Fibroblast of skin of abdomen (primary cell): ENCODE results near the gene GADD45A.

Experiments
- DNase-seq: peaks from one replicate; pipeline ENCODE4 v3.0.0-alpha.2; 2013

Gene GADD45A

DNA sequence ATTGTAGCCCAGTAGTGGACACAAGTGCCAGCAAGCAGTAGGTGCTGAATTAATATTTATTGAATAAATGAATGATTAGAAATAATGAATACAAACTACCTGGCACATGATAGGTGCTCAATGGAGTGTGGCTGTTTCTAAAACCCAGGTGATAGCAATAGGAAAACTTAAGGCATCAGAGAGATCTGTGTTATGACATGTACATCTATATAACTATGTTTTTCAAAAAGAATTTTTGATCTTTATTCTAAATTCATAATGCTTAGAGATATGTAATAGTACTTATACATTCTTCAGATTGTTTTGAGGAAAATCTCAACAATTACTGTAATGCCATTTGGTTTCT is 5.0 kb downstream of the GADD45A start:
- no peak for DNase-seq

DNA sequence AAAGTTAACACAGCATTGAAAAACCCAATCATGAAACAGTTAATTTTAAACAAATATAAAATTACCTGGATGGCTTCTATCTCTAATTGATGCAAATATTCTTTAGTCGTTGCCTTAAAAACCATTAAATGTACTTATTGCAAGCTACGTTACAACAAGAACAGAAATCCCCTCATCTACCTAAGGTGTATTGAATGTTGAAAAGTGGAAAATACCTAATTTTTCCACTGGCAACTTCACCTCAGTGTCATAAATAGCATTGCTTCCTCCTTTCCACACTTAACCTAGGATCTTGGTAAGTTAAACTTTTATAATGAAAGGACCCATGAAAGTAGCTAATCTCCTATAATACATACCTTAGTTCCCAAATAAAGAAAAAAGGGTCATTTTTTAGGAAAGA is 5.4 kb downstream of the GADD45A start:
- DNase-seq = no peak

DNA sequence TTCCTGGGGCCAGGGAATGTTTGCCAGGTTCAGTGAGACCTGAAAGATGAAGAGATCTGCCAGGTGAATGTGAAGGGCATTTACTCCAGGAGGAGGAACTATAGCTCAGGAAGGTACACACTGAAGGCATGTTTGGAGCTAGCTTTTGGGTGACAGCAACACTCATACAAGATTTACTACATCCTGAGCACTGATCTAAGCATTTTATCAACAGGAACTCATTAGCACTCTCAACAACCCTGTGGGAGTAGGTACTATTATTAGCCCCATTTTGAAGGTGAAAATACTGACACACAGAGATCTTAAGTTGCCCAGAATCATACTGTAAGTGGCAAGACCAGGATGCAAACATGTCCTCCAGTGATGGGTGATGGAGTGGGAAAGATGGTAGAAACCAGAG is 6.7 kb downstream of the GADD45A start:
- no peak for DNase-seq

DNA sequence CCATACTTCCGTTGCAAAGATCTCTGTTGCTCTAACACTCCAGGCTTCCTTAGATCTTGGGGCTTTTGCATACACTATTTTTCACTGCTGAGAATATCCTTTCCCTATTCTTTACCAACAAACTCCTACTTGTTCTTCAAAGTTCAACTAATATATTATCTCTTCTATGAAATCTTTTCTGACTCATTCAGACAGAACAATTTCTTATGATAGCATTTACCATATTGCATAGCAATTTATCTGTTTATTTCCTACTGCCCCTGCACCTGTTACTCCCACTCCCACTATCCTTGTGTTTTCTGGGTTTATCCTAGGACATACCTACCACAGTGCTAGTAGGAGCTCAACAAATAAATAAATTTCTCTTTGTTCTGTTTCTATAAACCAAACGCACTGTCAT is 11.0 kb downstream of the GADD45A start:
- no peak for DNase-seq

DNA sequence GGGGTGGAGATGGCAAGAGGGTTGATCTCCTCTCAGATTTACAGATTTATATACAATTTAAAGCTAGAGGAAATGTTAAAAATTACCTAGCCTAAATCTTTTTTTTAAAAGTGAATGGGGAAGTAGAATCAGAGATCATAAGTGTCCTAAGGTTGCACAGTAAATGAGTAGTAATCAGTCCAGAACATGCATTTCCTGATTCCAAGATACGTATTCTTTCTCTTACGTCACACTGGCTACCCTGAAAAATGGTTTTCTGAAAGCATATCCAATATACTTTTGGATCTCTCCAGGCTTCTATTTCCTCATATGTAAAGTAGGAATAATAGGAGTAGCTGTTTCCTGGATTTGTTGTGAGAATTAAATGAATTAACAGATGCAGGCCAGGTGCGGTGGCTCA is 11.7 kb downstream of the GADD45A start:
- no peak for DNase-seq

DNA sequence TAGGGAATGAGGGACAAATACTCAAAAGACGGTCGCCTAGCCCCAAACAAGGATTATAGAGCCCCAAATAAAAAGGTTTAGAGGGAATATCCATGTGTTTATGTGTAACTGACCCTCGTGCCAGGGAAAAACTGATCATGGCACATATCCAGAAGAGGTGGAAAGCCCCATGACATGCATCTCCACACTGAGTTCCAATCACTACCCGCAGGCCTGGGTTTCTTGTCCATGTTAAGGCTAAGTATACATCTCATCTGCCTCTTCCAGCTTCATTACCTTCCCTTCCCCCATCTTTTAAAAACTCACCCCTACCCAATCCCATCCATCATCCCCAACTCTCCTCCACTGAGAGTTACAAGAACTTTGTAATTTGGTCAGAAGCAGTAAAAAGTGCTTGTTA is 15.2 kb downstream of the GADD45A start:
- DNase-seq = no peak

DNA sequence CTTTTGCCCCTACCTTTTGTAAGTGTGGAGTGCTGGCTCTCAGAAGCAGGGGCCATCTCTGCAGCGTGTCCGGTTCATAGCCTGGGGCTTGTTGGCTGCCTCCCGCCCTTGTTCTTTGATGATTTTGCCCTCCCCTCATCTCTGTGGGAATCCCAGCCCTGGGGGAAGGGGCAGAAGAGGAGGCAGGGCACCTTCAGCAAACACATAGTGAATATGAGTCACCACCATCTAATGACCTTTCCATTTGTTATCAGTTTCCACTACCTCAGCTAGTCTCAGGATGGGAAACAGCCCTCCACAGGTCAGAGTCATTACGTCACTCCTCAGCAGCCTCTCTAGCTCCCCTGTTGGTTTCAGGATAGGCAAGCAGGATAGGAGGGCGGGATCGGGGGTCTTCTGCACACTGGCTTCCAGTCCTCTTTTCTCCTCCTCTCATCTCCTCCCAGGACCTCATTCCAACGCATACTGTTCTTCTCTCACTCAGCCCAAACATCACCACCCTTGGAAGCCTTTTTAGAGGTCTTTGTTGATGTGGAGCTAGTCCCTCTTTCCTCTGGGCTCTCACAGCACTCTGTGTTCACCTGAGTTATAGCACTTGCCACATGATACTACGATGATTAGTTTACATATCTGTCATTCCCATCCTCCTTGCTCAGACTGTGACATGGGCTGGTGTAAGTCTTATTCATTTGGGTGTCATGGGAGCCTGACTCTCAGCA is 15.8 kb downstream of the GADD45A start:
- no peak for DNase-seq

DNA sequence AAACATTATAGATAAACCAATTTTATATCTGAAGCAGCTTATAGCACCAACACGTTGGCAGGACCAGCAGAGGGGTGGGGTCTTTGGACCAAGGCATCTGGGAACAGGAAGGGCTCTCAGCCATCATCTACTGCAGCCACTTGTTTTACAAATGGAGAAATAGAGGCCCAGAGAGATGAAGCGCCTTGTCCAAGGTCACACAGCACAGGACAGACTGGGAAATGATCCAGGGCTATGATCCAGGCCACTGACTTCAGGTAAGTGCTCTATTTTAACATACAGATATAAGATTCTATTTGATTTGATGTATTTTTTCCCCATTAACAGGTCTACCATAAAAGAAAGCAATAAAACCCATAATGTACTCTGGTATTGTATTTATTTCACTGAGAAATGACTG is 16.9 kb downstream of the GADD45A start:
- DNase-seq = no peak

DNA sequence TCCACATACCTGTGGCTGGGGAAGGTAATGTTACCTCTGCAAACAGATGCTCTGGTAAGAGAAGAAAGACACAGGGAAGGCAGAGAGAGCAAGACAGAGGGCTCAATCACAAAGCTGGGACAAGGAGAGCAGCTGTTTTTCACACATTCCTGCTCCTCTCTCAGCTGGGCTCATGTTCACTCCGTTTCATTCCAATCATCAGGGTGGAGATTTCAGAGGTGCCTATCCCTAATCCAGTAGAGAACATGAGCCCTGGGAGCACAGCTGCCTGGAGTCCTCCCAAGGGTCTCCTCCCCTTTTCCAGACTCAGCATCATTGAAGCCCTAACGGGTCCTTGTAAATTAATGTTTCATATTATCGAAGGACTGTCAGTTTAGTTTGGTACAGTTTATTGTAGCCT is 19.4 kb downstream of the GADD45A start:
- no peak for DNase-seq

DNA sequence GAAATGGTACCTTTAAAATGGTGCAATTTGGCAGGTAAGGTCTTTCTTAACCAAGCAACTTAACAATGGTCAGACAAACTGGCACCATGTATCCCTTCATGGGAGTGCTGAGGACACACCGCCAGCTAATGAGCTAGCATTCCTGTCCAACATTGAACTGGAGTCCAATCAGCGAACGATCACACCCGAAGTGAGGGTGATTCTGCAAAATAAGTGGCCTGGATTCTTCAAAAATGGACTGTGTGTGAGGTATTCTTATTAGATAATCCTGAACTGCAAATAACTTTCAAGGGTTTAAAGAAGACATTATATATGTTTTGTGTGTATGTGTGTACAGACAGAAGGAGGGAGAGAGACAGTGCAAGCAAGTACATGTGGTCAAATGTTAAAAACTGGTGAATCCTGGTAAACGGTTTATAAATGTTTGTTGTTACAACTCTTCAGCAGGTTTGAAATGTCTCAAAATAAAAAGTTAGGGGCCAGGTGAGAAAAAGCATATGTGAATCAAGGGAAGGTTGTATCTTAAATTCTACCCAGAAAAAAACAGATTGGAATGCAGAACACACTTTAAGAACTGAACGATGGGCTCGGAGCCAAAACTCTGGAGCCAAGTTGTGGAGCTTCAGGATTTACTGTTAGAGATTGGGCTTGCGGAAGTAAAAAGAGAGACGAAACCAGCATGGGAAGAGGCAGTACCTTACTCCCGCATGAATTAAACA is 20.9 kb downstream of the GADD45A start:
- DNase-seq = no peak

DNA sequence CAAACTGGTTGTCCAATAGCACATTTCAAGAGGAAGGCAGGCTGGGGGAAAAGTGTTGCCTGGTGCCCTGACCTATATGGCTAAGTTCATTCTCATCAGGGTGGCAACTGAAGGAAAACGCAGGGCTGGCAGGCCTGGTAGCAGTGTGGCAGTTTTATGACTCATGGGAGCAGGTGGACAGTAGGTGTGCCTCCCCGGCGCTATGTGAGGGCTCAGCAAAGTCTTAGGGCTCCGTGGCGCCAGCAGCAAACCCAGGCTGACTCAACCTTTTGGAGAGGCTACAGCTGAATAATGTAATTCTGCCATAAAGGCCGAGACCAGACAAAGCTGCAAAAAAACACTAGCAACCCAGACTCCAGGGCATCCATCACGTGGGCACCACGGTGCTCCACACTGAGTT is 23.6 kb downstream of the GADD45A start:
- no peak for DNase-seq

DNA sequence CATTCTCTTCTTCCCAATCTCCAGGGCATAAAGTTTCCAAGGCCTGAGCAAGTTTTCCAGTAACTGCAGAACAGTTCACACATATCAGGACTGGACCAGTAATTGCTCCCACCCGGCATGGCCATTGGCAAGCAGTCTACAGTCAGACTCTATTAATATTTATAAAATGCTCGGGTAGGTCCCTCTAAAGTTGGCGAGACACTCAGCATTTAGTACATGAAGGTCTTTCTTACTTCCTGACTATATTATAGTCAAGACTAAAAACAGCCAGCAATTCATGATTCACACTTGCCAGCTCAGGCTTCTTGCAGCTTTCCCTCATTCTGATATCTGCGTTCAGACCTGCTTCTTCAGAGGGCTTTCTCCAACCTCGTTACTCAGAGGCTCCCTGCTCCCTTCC is 25.4 kb downstream of the GADD45A start:
- DNase-seq = peak; percentile 57

DNA sequence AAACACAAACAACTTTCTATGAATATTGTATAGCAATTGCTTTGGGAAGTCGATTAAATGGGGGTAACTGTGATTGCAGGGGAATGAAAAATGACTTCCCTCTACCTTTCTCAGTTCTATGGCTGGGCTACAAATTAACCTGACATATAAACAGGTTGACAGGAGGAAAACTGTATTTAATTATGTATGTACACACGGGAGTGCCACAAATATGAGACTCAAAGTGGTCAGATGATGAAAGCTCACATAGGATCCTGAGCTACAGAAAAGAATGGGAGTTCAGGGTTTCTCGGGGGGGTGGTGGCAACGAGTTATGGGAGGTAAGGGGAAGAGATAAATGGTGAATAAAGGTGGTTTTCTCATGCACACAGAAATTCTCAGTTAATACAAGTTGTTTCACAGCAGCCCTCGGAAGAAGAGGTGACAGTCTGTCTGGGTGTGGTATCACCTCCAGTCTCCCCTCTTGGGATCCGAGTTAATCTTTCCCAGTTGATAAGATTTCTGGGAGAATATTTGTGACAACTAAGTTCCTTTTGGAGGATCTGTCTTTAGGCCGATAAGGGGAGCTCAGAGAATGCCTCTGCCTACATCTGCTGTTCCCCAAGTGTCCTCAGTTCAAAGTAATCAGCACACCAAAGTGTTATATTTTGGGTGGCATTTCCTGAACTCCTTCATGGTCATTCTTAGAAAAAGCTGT is 26.3 kb downstream of the GADD45A start:
- DNase-seq = no peak

DNA sequence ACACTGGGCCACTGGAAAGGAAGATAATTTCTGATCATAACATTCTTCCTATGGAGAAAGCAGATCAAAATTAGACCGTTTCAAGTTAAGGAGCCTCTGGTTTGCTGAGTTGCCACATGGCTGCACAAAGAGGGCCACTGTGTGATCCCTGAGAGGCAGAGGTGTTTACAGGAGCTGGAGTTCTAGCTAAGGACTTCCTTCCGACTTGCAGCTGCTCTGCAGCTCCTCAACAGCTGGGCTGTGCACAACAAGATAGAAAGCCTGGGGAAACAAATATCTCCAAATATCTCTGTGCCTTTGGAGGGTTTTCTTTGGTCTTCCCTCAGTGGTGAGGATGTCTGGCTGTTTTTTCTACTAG is 26.8 kb downstream of the GADD45A start:
- no peak for DNase-seq

DNA sequence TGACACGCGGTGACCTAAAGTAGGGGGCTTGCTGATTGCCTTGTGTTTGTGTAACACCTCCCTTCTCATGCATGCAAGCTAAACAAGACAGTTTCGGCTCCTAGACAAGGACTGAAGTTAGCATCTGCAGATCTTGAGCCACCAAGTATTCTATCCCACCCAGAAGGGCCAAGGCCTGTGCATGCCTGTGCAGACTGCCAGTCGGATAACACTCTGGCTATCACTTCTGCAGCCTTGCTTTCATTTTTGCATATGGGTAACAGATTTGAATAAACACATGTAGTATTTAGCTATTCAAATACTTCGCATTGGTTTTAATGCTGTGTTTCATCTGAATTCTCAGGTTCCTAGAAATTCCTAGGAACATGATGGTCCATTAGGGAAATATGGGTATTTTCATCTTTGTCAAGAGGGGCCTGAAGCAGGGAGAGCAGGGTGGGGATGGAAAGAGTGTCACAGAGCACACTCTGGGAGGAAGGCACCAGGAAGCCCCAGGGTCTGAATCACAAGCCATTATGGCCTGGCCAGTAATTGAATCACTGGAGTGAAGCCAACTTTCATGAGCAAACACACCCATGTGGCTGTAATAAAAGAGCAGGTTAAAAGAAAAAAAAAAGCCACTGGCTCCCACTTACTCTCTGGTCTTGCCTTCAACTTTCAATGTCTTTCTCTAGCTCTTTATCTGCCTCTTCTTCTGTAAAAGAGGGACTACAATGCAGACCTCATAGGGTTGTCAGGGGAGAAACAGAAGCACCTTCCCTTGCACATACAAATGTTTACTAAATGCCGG is 28.3 kb downstream of the GADD45A start:
- peak; percentile 85 for DNase-seq

DNA sequence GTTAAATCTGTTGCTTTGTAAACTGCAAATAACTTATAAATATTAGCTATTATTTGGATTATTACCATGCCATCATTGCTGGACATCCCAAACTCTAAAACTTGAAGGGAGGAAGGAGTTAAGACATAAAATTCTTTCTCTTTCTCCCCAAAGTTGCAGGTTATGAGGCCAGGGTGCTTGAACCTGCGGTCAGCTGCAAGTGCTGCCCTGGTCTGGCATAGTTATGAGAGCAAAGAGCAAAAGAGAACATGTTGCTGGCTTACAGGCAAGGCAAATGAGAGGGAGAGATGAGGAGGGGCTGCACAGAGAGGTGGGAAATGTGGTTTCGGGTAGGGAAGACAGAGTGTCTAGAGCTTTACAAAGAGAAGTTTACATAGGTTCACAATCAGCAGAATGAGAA is 30.8 kb downstream of the GADD45A start:
- DNase-seq = no peak

DNA sequence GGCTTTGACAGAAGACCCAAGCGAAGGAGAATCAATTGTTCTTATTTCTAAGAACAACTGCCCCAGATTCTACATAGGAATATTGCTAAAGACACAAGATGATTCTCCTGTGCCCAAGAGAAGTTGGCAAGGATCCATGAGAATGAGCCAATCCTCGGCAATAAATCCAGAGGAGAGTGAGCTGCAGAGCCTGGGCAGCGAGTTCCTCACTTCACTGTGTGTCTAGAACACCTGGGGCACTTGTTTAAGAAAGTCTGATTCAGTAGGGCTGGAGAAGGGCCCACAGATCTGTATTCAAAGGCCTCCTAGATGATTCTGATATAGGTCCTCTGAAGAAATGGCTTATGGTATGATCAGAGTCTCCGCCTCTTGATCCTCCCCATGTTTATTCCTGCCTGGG is 31.8 kb downstream of the GADD45A start:
- no peak for DNase-seq

DNA sequence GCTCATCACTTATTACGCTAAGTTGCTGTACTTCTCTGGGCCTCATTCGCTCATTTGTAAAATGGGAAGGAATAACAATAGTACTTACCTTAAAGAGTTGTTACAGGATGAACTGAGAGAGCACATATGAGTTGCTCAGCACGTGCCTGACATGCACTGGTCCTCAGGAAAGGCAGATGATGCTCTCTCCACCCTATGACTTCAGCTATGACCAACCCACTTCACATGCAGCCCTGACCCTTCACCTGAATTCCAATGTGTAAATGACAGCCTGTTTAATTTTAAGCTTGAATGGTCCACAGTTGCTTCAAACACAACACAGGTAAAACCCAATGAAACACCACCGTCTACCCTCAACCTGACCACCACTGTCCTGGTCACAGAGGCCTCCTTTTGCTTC is 32.9 kb downstream of the GADD45A start:
- DNase-seq = no peak

DNA sequence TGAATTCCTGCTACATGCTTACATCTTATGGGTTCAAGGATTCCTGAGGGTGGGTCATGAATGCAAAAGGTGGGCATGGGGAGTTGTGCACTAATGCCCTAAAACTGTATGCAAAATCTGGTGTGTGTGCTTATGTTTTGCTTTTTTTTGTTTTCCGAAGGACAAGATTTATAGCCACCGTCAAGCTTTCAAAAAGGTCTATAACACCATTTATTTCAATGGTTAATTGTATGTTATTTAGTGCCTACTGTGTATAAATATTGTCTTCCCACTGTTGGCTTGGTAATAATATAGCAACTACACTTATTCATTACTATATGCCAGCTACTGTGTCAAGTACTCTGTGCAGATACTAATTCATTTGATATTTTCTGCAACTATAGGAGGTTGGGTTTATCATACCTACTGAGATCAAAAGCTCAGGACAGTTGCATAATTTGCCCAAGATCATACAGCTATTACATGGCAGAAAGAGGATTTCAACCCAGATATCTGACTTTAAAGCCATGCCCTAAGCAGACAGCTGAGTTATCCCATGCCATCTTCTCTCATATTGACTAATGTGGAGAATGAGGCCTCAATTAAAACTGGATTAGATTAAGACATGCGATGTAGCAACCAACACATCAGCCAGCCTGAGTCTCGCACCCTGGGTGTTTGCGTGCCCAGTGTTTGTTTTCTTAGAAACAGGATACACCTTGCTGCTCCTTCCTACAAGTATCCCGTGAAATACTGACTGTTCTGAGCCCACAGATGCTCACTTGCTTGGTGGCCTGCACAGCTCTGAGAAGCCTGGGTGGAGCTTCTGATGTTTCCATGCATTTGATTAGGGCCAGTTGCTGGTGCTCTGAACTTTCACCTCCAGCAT is 34.6 kb downstream of the GADD45A start:
- DNase-seq = no peak

DNA sequence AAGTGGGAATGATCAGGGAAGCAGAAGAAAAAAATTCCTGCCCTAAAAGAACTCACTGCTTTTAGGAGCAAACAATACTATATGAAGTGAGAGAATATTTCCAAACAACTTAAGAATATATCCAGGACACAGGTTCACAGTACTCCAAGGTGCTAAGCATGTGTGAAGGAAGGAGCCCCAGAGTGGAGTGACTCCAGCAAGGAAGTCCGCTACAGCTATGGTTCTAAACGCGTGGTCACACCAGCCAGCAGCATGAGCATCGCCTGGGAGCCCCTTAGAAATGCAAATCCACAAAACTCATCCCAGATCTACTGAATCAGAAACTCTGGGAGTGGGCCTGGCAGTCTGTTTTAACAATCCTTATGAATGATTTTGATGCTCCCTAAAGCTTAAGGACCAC is 36.1 kb downstream of the GADD45A start:
- no peak for DNase-seq

DNA sequence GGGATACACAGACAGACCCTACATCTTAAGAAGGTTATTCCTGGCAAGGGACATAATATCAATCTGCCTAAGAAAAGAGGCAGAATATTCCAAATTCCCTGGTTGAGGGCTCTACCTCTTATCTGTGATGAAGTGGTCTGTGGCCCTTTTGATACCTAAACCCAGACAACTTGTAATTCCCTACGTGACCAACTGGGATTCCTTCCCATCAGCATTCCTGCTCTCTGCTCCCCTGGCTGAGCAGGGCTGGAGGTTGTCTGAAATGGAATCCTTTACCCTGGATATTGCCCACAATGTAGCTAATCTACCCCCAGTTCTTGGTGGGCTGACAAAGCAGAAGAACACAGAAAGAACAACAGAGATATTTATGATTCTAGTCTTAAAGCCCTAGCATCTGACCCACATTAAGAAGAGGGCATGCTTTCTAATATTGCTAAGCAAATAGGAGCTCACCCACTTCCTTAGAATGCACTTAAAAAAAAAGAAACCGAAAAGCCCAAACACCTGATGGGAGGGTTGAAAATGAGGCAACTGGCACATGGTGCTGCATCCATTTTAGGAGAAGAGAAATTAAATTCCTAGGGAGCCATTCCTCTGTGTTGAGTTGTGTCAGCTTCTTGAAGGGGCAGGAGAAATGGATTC is 36.8 kb downstream of the GADD45A start:
- DNase-seq = no peak
